HFFc6 (cell line): ENCODE results near the gene LRP3. TPM values are rescaled to one million over a fixed set of nuclear protein-coding genes. Genes with fewer than 3 reads are reported as not detected.
A peak's percentile ranks its signal among the peaks of the same experiment; 100 is the strongest.

ENCODE experiments used
- DNase-seq: peaks from one replicate; pipeline ENCODE4 v3.0.0-alpha.2; 2018
- H3K27ac Mint-ChIP-seq: 2 replicates; pipeline ENCODE4 v1.8.0; 2020; ENCODE audit warnings: mild to moderate bottlenecking, mixed read lengths
- H3K27me3 Mint-ChIP-seq: 2 replicates; pipeline ENCODE4 v1.8.0; 2021; ENCODE audit warnings: mild to moderate bottlenecking, moderate library complexity, mixed read lengths; ENCODE audit not compliant: insufficient read depth
- H3K36me3 Mint-ChIP-seq: 2 replicates; pipeline ENCODE4 v1.8.0; 2021; ENCODE audit warnings: low read depth, mixed read lengths
- H3K4me1 Mint-ChIP-seq: 2 replicates; pipeline ENCODE4 v1.8.0; 2020; ENCODE audit warnings: low read depth, mixed read lengths
- H3K4me3 Mint-ChIP-seq: 2 replicates; pipeline ENCODE4 v1.8.0; 2020; ENCODE audit warnings: mild to moderate bottlenecking, moderate library complexity, mixed read lengths
- H3K9me3 Mint-ChIP-seq: 2 replicates; pipeline ENCODE4 v1.8.0; 2020; ENCODE audit warnings: mild to moderate bottlenecking, mixed read lengths
- CTCF ChIP-seq: fragments of 200-600 bp; sonication (generic); IDR thresholded peaks from 2 replicates; pipeline ENCODE4 v1.5.0; 2021; ENCODE audit warnings: antibody characterized with exemption, mild to moderate bottlenecking
- total RNA-seq, 6 experiments: library from RNA; stranded (reverse); fragmentation: NEBNext Ultra II Directional; extraction: Animal tissue kit (Norgen Biotek cat#: 25700); gene quantifications; 2 replicates in 1 of 6; 3 replicates in 5 of 6; pipeline ENCODE4 v1.2.3, GENCODE V29; 2021

Gene LRP3
- total RNA-seq, 6 experiments from 2014 or later = 1.9 to 17.7 (median 2.4) TPM

- Mint-ChIP-seq H3K9me3 (no peaks in the 10 kb centered on the region), H3K4me3 (no peak overlapping the region), H3K27ac (no peak overlapping the region), H3K4me1 (no peaks in the 10 kb centered on the region), H3K27me3 (peaks cover 14% of the 10 kb centered on the region), H3K36me3 (no peaks in the 10 kb centered on the region)
- DNase-seq = no peak
- no peak for TF ChIP-seq CTCF
Measured at GRCh38 chr19:33235996-33236350, 41.8 kb downstream of the LRP3 start.

GRCh38 chr19:33236696-33237390, 42.7 kb downstream of the LRP3 start:
- H3K27ac Mint-ChIP-seq = no peak overlapping the region
- peak; percentile 35 for TF ChIP-seq CTCF
- no peaks in the 10 kb centered on the region for H3K36me3 Mint-ChIP-seq
- no peak for DNase-seq
- H3K27me3 Mint-ChIP-seq = peaks cover 14% of the 10 kb centered on the region
- H3K4me3 Mint-ChIP-seq = no peak overlapping the region
- H3K9me3 Mint-ChIP-seq = no peaks in the 10 kb centered on the region
- no peaks in the 10 kb centered on the region for H3K4me1 Mint-ChIP-seq

- H3K4me1 Mint-ChIP-seq = no peaks in the 10 kb centered on the region
- H3K27ac Mint-ChIP-seq = no peak overlapping the region
- no peak for TF ChIP-seq CTCF
- H3K36me3 Mint-ChIP-seq = no peaks in the 10 kb centered on the region
- peaks cover 14% of the 10 kb centered on the region for H3K27me3 Mint-ChIP-seq
- H3K9me3 Mint-ChIP-seq = no peaks in the 10 kb centered on the region
- H3K4me3 Mint-ChIP-seq = no peak overlapping the region
- DNase-seq = no peak
Measured at GRCh38 chr19:33238481-33239149, 44.5 kb downstream of the LRP3 start.

- Mint-ChIP-seq H3K27me3 (peaks cover 16% of the 10 kb centered on the region), H3K9me3 (no peaks in the 10 kb centered on the region), H3K27ac (no peak overlapping the region), H3K4me3 (no peak overlapping the region), H3K36me3 (no peaks in the 10 kb centered on the region), H3K4me1 (no peaks in the 10 kb centered on the region)
- no peak for TF ChIP-seq CTCF
- DNase-seq = no peak
Measured at GRCh38 chr19:33239223-33239975, 45.3 kb downstream of the LRP3 start.

GRCh38 chr19:33240181-33240771, 46.1 kb downstream of the LRP3 start:
- H3K27ac Mint-ChIP-seq = no peak overlapping the region
- H3K4me3 Mint-ChIP-seq = no peak overlapping the region
- no peaks in the 10 kb centered on the region for H3K36me3 Mint-ChIP-seq
- H3K9me3 Mint-ChIP-seq = no peaks in the 10 kb centered on the region
- TF ChIP-seq CTCF = no peak
- H3K4me1 Mint-ChIP-seq = no peaks in the 10 kb centered on the region
- peaks cover 16% of the 10 kb centered on the region for H3K27me3 Mint-ChIP-seq
- DNase-seq = no peak
